ENCODE data around the gene PTBP3.
"Not testable (repeated sequence)": the region's sequence is repeated elsewhere in the genome, so short reads cannot be mapped to it uniquely, and the experiment has no call there.

Gene PTBP3

GRCh38 chr9:112268413-112268812, 65.0 kb downstream of the PTBP3 start:
- no peak for DNase-seq (ENCODE audit: low read depth)

DNA sequence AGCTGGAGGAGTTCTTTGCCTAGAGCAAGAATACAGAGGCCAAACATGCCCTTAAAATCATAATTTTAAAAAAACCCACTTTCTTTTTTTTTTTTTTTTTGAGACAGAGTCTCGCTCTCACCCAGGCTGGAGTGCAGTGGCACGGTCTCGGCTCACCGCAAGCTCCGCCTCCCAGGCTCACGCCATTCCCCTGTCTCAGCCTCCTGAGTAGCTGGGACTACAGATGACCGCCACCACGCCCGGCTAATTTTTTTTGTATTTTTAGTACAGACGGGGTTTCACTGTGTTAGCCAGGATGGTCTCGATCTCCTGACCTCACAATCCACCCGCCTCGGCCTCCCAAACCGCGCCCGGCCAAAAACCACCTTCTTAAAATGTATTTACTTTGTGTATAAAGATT, 66.3 kb downstream of the PTBP3 start:
- DNase-seq (ENCODE audit: low read depth), result not testable (repeated sequence)

- no peak for DNase-seq (ENCODE audit: low read depth)
These were observed 68.0 kb downstream of the PTBP3 start for GRCh38 chr9:112265391-112265790.

GRCh38 chr9:112262577-112262976, 70.8 kb downstream of the PTBP3 start:
- DNase-seq (ENCODE audit: low read depth), result no peak

DNA sequence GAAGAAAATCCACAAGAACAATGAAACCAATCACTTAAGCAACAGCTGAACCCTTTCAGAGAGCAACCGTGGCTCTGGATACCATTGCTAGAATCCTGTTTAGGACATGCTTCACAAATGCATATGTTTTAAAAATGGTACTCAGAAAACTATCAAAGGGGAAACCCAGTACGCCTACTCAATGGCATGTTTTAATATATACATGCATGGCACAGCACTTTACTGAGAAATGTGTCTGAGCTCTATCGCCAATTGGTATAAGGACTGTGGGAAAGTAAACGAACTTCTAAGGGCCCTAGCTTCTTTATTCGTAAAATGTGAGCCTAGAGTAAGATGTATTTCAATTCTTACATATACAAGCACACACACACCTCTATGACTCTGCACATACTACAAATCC, 72.3 kb downstream of the PTBP3 start:
- DNase-seq (ENCODE audit: low read depth), result no peak

GRCh38 chr9:112258106-112258505, 75.3 kb downstream of the PTBP3 start:
- no peak for DNase-seq (ENCODE audit: low read depth)

DNA sequence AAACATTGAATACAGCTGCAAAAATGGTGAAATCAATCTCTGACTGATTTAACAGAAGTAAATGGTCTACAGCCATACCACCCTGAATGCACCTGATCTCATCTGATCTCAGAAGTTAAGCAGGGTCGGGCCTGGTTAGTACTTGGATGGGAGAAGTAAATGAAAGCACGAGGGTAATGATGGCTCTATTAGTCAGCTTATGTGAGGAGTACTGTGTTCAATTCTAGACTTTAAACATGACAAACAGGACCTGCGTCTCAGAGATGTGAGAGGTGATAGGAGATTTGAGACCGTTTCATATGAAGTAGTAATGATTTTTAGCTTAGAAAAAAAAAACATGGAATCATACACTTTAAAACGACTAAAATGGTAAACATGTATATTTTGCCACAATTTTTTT, 81.2 kb downstream of the PTBP3 start:
- DNase-seq (ENCODE audit: low read depth), result no peak

DNA sequence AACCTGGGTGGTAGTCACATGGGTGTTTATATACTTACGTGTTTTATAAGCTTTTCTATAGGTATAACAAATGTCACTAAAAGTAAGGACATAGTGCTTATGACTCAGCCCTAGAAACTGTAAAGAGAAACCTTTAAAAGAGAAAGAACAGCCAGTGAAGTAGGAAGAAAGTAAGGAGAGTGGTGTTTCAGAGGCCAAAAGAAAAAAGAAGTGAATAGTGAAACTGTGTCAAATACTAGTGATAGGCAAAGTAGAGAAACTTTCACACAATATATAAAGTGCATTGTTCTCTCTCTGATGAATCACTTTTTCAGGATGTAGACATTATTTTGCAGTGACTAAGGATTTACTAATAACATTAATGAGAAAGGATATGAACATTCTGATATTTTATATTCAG, 84.1 kb downstream of the PTBP3 start:
- no peak for DNase-seq (ENCODE audit: low read depth)

DNA sequence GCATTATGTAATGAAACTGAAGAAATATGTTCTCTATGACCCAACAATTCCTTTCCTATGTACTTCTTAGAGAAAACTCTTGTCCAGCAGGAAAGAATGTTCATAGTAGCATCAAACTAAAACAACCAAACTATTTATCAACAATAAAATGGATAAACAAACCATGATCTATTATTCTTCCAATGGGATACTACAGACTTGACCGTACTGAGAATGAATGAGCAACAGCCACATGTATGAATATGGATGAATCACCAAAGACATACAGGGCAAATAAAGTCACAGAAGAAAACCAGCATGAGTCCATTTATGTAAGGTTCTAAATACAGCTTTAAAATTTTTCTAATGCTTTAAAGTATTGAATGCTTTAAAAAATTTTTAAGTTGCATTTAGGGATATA, 84.7 kb downstream of the PTBP3 start:
- no peak for DNase-seq (ENCODE audit: low read depth)

GRCh38 chr9:112247090-112247489, 86.3 kb downstream of the PTBP3 start:
- DNase-seq (ENCODE audit: low read depth), result no peak

DNA sequence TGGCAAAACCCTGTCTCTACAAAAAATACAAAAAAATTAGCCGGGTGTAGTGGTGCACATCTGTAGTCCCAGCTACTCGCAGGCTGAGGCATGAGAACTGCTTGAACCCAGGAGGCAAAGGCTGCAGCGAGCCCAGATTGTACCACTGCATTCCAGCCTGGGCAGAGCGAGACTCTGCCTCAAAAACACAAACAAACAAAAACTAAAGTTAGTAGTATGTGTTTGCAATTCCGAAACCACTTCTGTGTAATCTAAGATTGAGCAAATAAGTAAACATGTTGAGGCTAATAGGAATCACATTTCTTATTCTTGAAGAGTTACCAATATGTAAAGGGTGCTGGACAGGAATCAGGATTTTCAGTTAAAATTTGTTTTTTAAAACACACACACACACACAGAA, 88.3 kb downstream of the PTBP3 start:
- DNase-seq (ENCODE audit: low read depth), result no peak

- no peak for DNase-seq (ENCODE audit: low read depth)
These were observed 91.1 kb downstream of the PTBP3 start for GRCh38 chr9:112242147-112242804.

DNA sequence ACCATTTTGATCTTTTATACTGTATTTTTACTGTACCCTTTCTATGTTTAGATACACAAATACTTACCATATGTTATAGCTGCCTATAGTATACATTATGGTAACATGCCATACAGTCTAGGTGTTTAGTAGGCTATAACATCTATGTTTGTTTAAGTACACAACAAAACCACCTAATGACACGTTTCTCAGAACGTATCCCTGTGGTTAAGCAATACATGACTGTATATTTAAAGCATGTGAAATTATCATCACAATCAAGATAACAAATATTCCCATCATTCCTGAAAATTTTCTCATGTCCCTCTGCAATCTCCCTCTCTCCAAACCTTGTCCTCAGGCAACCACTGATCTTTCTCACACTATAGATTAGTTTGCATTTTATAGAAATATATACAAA, 91.9 kb downstream of the PTBP3 start:
- no peak for DNase-seq (ENCODE audit: low read depth)

GRCh38 chr9:112239708-112240107, 93.7 kb downstream of the PTBP3 start:
- no peak for DNase-seq (ENCODE audit: low read depth)

DNA sequence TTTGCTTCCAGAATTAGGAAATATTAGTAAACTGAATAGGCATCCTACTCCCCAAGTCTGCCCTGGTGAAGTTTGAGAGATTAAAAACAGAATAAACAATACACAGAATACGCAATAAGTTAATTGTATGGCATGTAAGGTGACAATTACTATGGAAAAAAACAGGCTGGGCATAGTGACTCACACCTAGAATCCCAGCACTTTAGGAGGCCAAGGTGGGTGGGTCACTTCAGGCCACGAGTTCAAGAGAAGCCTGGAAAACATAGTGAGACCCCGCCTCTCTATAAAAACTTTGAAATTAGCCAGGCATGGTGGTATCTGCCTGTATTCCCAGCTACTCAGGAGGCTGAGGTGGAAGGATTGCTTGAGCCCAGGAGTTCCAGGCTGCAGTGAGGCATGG, 94.1 kb downstream of the PTBP3 start:
- DNase-seq (ENCODE audit: low read depth), result no peak

DNA sequence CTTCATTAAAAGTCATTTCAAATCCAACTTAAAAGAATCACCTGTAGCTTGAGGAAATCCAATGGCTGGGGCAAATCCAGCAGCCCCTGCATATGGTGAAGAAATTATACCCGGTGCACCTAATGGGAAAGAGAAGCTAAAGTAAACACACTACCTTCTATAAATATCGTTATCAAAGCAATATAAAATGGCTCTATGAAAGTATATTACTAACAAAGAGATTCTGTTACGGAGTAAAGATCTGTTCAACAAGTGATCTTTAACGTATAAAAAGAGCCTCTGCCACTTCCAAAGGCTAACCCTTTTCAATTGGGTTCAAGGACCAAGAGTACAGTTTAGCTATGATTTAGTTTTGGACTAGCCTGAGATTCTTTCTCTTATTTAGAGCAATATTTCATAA, 98.6 kb downstream of the PTBP3 start:
- no peak for DNase-seq (ENCODE audit: low read depth)

GRCh38 chr9:112233769-112234168, 99.7 kb downstream of the PTBP3 start:
- no peak for DNase-seq (ENCODE audit: low read depth)

DNA sequence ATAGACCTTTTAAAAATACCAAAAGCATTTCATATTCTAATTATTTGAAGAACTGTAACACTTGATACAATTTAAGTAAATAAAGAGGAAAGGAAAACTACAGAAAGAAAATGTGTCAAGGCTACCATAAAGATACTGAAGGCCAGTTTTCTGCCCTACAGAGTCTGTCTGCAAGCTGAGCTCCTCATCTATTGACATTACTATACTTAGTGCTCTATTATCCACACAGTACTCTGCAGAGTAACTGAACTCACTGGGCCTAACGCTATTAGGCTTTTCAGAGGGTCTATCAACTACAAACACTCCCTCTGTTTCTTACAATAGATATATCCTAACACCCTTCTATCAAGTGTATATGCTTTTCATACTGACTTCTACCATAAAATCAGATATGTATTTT, 101.2 kb downstream of the PTBP3 start:
- DNase-seq (ENCODE audit: low read depth), result no peak

- DNase-seq (ENCODE audit: low read depth), result no peak
These were observed 107.3 kb downstream of the PTBP3 start for GRCh38 chr9:112226091-112226490.

- DNase-seq (ENCODE audit: low read depth), result no peak
These were observed 108.8 kb downstream of the PTBP3 start for GRCh38 chr9:112224401-112225289.

- DNase-seq (ENCODE audit: low read depth), result no peak
These were observed 114.5 kb downstream of the PTBP3 start for GRCh38 chr9:112218908-112219307.

GRCh38 chr9:112212926-112213325, 120.5 kb downstream of the PTBP3 start:
- no peak for DNase-seq (ENCODE audit: low read depth)

- DNase-seq (ENCODE audit: low read depth), result no peak
These were observed 126.0 kb downstream of the PTBP3 start for GRCh38 chr9:112207451-112207850.

- no peak for DNase-seq (ENCODE audit: low read depth)
These were observed 129.9 kb downstream of the PTBP3 start for GRCh38 chr9:112203536-112203935.

All from stimulated activated CD8-positive, alpha-beta memory T cell treated with anti-CD3 and anti-CD28 coated beads, Interleukin-7, amount 100 ng/mL, for 24 hours (primary cell).